Measurements from ENCODE around the gene ANKRD34B. TPM values are rescaled to one million over a fixed set of nuclear protein-coding genes. Genes with fewer than 3 reads are reported as not detected.

Gene ANKRD34B
- total RNA-seq, 1 experiment from 2014 or later = not detected

GRCh38 chr5:80592761-80593160 is 22.7 kb upstream of the ANKRD34B start:
- intact Hi-C loops (cut with micrococcal nuclease) = no loop called here
- no peak for DNase-seq (ENCODE audit: low read depth, low spot score)
- Histone ChIP-seq H3K4me3 (replicated peaks in 1 of 2; ENCODE audit: low read depth in 1 of 2, low read length in 2 of 2) (no peak overlapping the region), H3K4me1 (ENCODE audit: control insufficient read depth in 1 of 2, insufficient read depth in 2 of 2, low read length in 2 of 2) (no peaks in the 10 kb centered on the region), H3K79me2 (ENCODE audit: insufficient read depth, low read length) (no peaks in the 10 kb centered on the region), H3K9me3 (ENCODE audit: control insufficient read depth in 1 of 2, insufficient read depth in 1 of 2, low read depth in 1 of 2, low read length in 2 of 2) (no peaks in the 10 kb centered on the region), H4K20me1 (ENCODE audit: insufficient read depth) (no peaks in the 10 kb centered on the region), H3K4me2 (ENCODE audit: low read length) (no peak overlapping the region), H3K27ac (ENCODE audit: low read depth, low read length) (no peak overlapping the region), H3K27me3 (ENCODE audit: insufficient read depth, low read length) (no peaks in the 10 kb centered on the region), H3K9ac (ENCODE audit: low read length) (no peak overlapping the region), H3K9me2 (ENCODE audit: insufficient read depth) (no peaks in the 10 kb centered on the region), H2AFZ (ENCODE audit: low read depth, low read length, poor library complexity, severe bottlenecking) (no peak overlapping the region), H3K36me3 (ENCODE audit: control insufficient read depth in 1 of 2, insufficient read depth in 2 of 2, low read length in 2 of 2) (no peaks in the 10 kb centered on the region)
- ChIA-PET CTCF (no interaction called here), POLR2A (no interaction called here), RAD21 (ENCODE audit: low non-redundant PET in 1 of 2, low total read pairs in 2 of 2, uncharacterized antibody in 2 of 2, unreplicated experiment in 2 of 2) (no interaction called here)
- ATAC-seq = no peak
- BruUV-seq (replicated peaks) = no TSS peak
- TF ChIP-seq REST (IDR thresholded peaks at IDR 0.05; ENCODE audit: low read depth) (no peak), CTCF (IDR thresholded peaks at IDR 0.05 in 2 of 3, conservative IDR thresholded peaks at IDR 0.05 in 1 of 3; ENCODE audit: borderline replicate concordance in 1 of 3, insufficient read depth in 1 of 3, low read depth in 2 of 3, low read length in 2 of 3) (no peak), EZH2phosphoT487 (IDR thresholded peaks at IDR 0.05; ENCODE audit: borderline replicate concordance) (no peak), EZH2 (IDR thresholded peaks at IDR 0.05) (no peak), POLR2AphosphoS5 (IDR thresholded peaks at IDR 0.05; ENCODE audit: low read depth, low read length) (no peak), ELF1 (IDR thresholded peaks at IDR 0.05; ENCODE audit: borderline replicate concordance, low read depth) (no peak)

Data from HCT116 (cell line).